GM12878 (cell line): ENCODE results near the gene ZMYM1. TPM values are rescaled to one million over a fixed set of nuclear protein-coding genes. Genes with fewer than 3 reads are reported as not detected.
"Not testable (repeated sequence)": the region's sequence is repeated elsewhere in the genome, so short reads cannot be mapped to it uniquely, and the experiment has no call there.

Source experiments
- ATAC-seq: fragments of 200-7000 bp; cut with Tn5 transposase; 3 replicates; pipeline ENCODE4 v1.9.1; 2020; ENCODE audit warnings: mild to moderate bottlenecking, moderate library complexity
- BruUV-seq: library from RNA; stranded (reverse); fragments of 400-500 nt; replicated peaks from 2 replicates; lab custom pipeline; 2021; lab: Mats Ljungman, UMichigan
- CTCF ChIA-PET: fragments of 300-600 bp; sonication (Branson Sonifier 250); formaldehyde crosslinking; extraction: SDS; loops from one replicate; lab custom pipeline; 2021; ENCODE audit warnings: inconsistent platforms; lab: Yijun Ruan, JAX
- POLR2A ChIA-PET: fragments of 350-600 bp; formaldehyde crosslinking; extraction: SDS; loops from one replicate; lab custom pipeline; 2021; ENCODE audit warnings: inconsistent platforms; lab: Charles Lee
- RAD21 ChIA-PET: fragments of 300-600 bp; sonication (Branson Sonifier 250); formaldehyde crosslinking; loops from one replicate; lab custom pipeline; 2023; ENCODE audit warnings: antibody characterized with exemption; ENCODE audit not compliant: unreplicated experiment; lab: Charles Lee
- SMC1A ChIA-PET: fragments of 300-600 bp; sonication (Branson Sonifier 250); formaldehyde crosslinking; loops from one replicate; lab custom pipeline; 2023; ENCODE audit not compliant: unreplicated experiment, uncharacterized antibody; lab: Charles Lee
- DNase-seq: peaks from one replicate; pipeline ENCODE4 v3.0.0-alpha.2; 2011; ENCODE audit warnings: low read depth, low spot score
- FAIRE-seq: peaks from 3 replicates; lab custom pipeline; 2011; peaks lifted over from hg19 to GRCh38; lab: Jason Lieb, UNC
- H2AFZ ChIP-seq: 2 replicates; pipeline ENCODE4 v1.6.0; 2011; ENCODE audit warnings: low read depth, low read length, control low read depth; ENCODE audit not compliant: control insufficient read depth
- H3K27ac ChIP-seq: 2 replicates; pipeline ENCODE4 v1.5.1; 2011; ENCODE audit warnings: control low read depth; ENCODE audit not compliant: control insufficient read depth, insufficient read depth
- H3K27me3 ChIP-seq, 2 experiments: replicated peaks in 1 of 2; 2 replicates each; pipeline versions ENCODE4 v1.6.0 to v1.6.1; 2011; ENCODE audit warnings: low read length in 1 of 2; ENCODE audit not compliant: control insufficient read depth in 2 of 2, insufficient read depth in 2 of 2
- H3K36me3 ChIP-seq, 2 experiments: 2 replicates each; pipeline ENCODE4 v1.5.1; 2011; ENCODE audit warnings: low read length in 1 of 2; ENCODE audit not compliant: control insufficient read depth in 2 of 2, insufficient read depth in 2 of 2
- H3K4me1 ChIP-seq: 2 replicates; pipeline ENCODE4 v1.6.1; 2011; ENCODE audit warnings: mild to moderate bottlenecking, low read length, moderate library complexity, mixed read lengths; ENCODE audit not compliant: control insufficient read depth, insufficient read depth
- H3K4me2 ChIP-seq: 2 replicates; pipeline ENCODE4 v1.6.0; 2011; ENCODE audit warnings: control low read depth; ENCODE audit not compliant: control insufficient read depth, insufficient read depth
- H3K4me3 ChIP-seq: fragments of 200-600 bp; sonication (generic); 2 replicates; pipeline ENCODE4 v1.5.1; 2016
- H3K79me2 ChIP-seq: 2 replicates; pipeline ENCODE4 v1.6.0; 2011; ENCODE audit warnings: low read length; ENCODE audit not compliant: control insufficient read depth, insufficient read depth
- H3K9ac ChIP-seq: 2 replicates; pipeline ENCODE4 v1.8.0; 2011; ENCODE audit warnings: low read length, control low read depth, mixed read lengths; ENCODE audit not compliant: control insufficient read depth, insufficient read depth
- H3K9me3 ChIP-seq: replicated peaks from 3 replicates; pipeline ENCODE4 v1.5.1; 2011; ENCODE audit warnings: mild to moderate bottlenecking, low read length; ENCODE audit not compliant: control insufficient read depth, insufficient read depth
- H4K20me1 ChIP-seq: 2 replicates; pipeline ENCODE4 v1.6.0; 2011; ENCODE audit not compliant: control insufficient read depth, insufficient read depth
- WGBS: methylation state at CpG from one replicate; pipeline ENCODE4 v1.1.6; 2016; ENCODE audit warnings: low lambda C conversion rate; ENCODE audit not compliant: insufficient replicate concordance, insufficient coverage; ENCODE audit errors: missing lambda C conversion rate; 5-methylcytosine and 5-hydroxymethylcytosine counted together
- in situ Hi-C: fragments of 300-500 bp; cut with MboI; formaldehyde crosslinking; loops from 9 replicates; pipeline ENCODE4 v1.14.3; 2018; ENCODE audit warnings: mixed read lengths
- intact Hi-C: fragments of 100-400 bp; cut with micrococcal nuclease; formaldehyde crosslinking; loops from one replicate; pipeline ENCODE4 v1.14.2; 2022; ENCODE audit not compliant: unreplicated experiment
- polyA plus RNA-seq, 11 experiments: library from polyadenylated mRNA; depleted of rRNA in 4 of 11; unstranded in 6 of 11; stranded (reverse) in 5 of 11; fragments of >200 nt; fragmentation: Nextera tagmentation in 4 of 11; fragmentation: Illumina TruSeq in 1 of 11; extraction: Ambion mirVana in 4 of 11; extraction: Trizol in 1 of 11; gene quantifications; 1 replicate in 1 of 11; 2 replicates in 10 of 11; pipeline versions ENCODE4 v1.2.1 to v1.2.3, GENCODE V29; 2011 to 2016; ENCODE audit warnings: inconsistent platforms in 2 of 11, missing spikeins in 2 of 11, low read depth in 1 of 11
- total RNA-seq, 4 experiments: library from RNA; depleted of rRNA in 3 of 4; stranded (reverse); fragments of >200 nt in 3 of 4; fragmentation: Illumina TruSeq in 1 of 4; extraction: Trizol in 1 of 4; gene quantifications; 2 replicates each; pipeline versions ENCODE4 v1.2.1 to v1.2.3, GENCODE V29; 2013 to 2021

The ZMYM1 gene
- total and polyA plus RNA-seq, 10 of the 15 experiments (the other 5 are each of a cell fraction or from before 2014, with no cell fraction given) = 0.45 to 5.2 (median 1.4) TPM

GRCh38 chr1:35137590-35137989 lies 58.4 kb downstream of the ZMYM1 start:
- ATAC-seq, POLR2A ChIA-PET, RAD21 ChIA-PET: not testable (repeated sequence)

GRCh38 chr1:35142294-35142693 lies 63.1 kb downstream of the ZMYM1 start:
- ATAC-seq, intact Hi-C loops, H3K27ac ChIP-seq, H2AFZ ChIP-seq, H3K27me3 ChIP-seq, POLR2A ChIA-PET, BruUV-seq, H3K36me3 ChIP-seq, H4K20me1 ChIP-seq, FAIRE-seq, H3K9me3 ChIP-seq, H3K9ac ChIP-seq, H3K4me3 ChIP-seq, RAD21 ChIA-PET, H3K4me2 ChIP-seq, CTCF ChIA-PET, DNase-seq, in situ Hi-C loops, H3K4me1 ChIP-seq, H3K79me2 ChIP-seq: not testable (repeated sequence)
- SMC1A ChIA-PET = interaction anchor here (1.0 kb wide), 1 partner anchor 13 kb away, joined by 3 read pairs; no protein-coding TSS in a partner anchor

More at GRCh38 chr1:35137590-35137989, 58.4 kb downstream of the ZMYM1 start:
- H3K79me2 ChIP-seq, CTCF ChIA-PET, H3K27ac ChIP-seq, H3K9ac ChIP-seq, H2AFZ ChIP-seq, H3K27me3 ChIP-seq, H3K4me3 ChIP-seq, BruUV-seq, DNase-seq, H3K4me2 ChIP-seq, H3K4me1 ChIP-seq, in situ Hi-C loops, SMC1A ChIA-PET, H3K9me3 ChIP-seq, H4K20me1 ChIP-seq, intact Hi-C loops, FAIRE-seq, H3K36me3 ChIP-seq: not testable (repeated sequence)
- 66% methylated on average over 5 of the region's 5 CpGs for WGBS

GRCh38 chr1:35142728-35143127 lies 63.5 kb downstream of the ZMYM1 start:
- ATAC-seq, H3K9ac ChIP-seq, POLR2A ChIA-PET, FAIRE-seq, DNase-seq, in situ Hi-C loops, H3K4me1 ChIP-seq, H2AFZ ChIP-seq, H3K4me3 ChIP-seq, H3K4me2 ChIP-seq, H4K20me1 ChIP-seq, RAD21 ChIA-PET, H3K36me3 ChIP-seq, H3K27me3 ChIP-seq, CTCF ChIA-PET, H3K27ac ChIP-seq, H3K79me2 ChIP-seq, intact Hi-C loops, H3K9me3 ChIP-seq, BruUV-seq: not testable (repeated sequence)
- SMC1A ChIA-PET = interaction anchor here (1.0 kb wide), 1 partner anchor 13 kb away, joined by 3 read pairs; no protein-coding TSS in a partner anchor
- 76% methylated on average over 9 of the region's 9 CpGs for WGBS
